ENCODE data around the gene LACTB.

Gene LACTB, protein sequence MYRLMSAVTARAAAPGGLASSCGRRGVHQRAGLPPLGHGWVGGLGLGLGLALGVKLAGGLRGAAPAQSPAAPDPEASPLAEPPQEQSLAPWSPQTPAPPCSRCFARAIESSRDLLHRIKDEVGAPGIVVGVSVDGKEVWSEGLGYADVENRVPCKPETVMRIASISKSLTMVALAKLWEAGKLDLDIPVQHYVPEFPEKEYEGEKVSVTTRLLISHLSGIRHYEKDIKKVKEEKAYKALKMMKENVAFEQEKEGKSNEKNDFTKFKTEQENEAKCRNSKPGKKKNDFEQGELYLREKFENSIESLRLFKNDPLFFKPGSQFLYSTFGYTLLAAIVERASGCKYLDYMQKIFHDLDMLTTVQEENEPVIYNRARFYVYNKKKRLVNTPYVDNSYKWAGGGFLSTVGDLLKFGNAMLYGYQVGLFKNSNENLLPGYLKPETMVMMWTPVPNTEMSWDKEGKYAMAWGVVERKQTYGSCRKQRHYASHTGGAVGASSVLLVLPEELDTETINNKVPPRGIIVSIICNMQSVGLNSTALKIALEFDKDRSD

DNA sequence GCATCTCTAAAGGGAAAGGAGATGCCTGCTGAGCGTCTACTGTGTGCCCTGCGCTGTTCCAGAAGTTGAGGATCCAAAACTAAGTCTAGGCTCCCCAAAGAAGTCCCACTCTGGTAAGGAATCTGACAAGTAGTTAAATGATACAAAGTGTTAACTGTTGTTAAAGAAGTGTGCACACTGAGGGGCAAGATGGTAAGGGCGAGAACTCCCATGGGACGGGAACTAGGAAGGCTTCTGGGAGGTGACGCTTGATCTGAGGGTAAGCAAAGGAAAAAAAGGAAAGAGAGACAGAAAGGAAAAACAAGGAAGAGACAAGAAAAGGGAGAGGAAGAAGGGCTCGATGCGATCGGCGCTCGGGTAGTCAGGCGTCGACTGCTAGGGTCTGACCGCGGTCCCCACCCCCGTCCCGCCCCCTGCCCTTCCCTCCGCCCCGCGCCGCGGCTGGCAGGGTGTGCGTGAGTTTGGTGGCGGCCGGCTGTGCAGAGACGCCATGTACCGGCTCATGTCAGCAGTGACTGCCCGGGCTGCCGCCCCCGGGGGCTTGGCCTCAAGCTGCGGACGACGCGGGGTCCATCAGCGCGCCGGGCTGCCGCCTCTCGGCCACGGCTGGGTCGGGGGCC, at the start of gene LACTB:
TSS of gene LACTB (plus strand) at position 480 of the 620 bp plus-strand sequence. CDS start at position 491, 11 bp downstream.
- H3K36me3 ChIP-seq (ENCODE audit: control insufficient read depth, insufficient read depth, low read length): no peaks in the 10 kb centered on the region
- no peaks in the 10 kb centered on the region for H3K9me3 ChIP-seq (ENCODE audit: control insufficient read depth, insufficient read depth, low read length)
- H3K4me3 ChIP-seq (ENCODE audit: low read depth, low read length): peak within 1 kb of the TSS; percentile 84
- H3K9ac ChIP-seq (ENCODE audit: low read depth, low read length): peak within 1 kb of the TSS; percentile 82
- no peaks in the 10 kb centered on the region for H3K27me3 ChIP-seq (ENCODE audit: control insufficient read depth, insufficient read depth, low read length)
- peaks cover 2% of the 10 kb centered on the region for H3K4me1 ChIP-seq (ENCODE audit: control insufficient read depth, insufficient read depth, low read length)

DNA sequence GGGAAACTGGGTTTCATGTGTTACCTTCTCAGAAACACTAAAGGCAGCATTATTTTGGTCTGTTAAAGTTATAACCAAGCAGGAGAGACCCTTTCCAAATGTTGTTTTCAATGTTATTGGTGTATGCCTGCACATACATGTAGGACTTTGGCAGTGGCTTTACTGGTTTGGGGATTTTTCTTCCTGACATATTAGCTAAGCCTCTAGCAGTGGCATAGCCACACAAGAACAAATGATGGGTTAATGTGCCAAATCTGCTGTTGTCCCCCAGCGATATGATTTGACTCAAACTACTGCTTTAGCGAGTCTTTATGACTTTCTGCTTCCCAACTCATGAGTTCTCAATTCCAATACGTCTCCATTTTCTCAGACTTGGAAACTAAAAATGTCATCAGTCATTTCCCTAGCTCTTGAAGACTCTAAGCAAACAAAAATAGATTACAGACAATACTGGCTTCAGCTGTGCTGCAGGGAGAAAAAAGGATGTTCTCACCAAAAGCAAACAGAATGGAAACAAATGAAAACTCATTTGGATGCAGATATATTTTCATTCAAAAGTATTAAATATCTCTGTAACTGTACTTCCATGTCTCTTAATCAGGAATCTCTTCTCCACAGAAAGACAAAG, 49.5 kb upstream of the LACTB start:
- Histone ChIP-seq H3K4me1 (ENCODE audit: control insufficient read depth, insufficient read depth, low read length) (peaks cover 21% of the 10 kb centered on the region), H3K4me3 (ENCODE audit: low read depth, low read length) (no peak overlapping the region), H3K36me3 (ENCODE audit: control insufficient read depth, insufficient read depth, low read length) (peaks cover 22% of the 10 kb centered on the region), H3K9me3 (ENCODE audit: control insufficient read depth, insufficient read depth, low read length) (no peaks in the 10 kb centered on the region), H3K9ac (ENCODE audit: low read depth, low read length) (no peak overlapping the region), H3K27me3 (ENCODE audit: control insufficient read depth, insufficient read depth, low read length) (no peaks in the 10 kb centered on the region)

- H3K27me3 ChIP-seq (ENCODE audit: control insufficient read depth, insufficient read depth, low read length): no peaks in the 10 kb centered on the region
- no peaks in the 10 kb centered on the region for H3K9me3 ChIP-seq (ENCODE audit: control insufficient read depth, insufficient read depth, low read length)
- H3K36me3 ChIP-seq (ENCODE audit: control insufficient read depth, insufficient read depth, low read length): peaks cover 15% of the 10 kb centered on the region
- no peak overlapping the region for H3K9ac ChIP-seq (ENCODE audit: low read depth, low read length)
- H3K4me3 ChIP-seq (ENCODE audit: low read depth, low read length): no peak overlapping the region
- H3K4me1 ChIP-seq (ENCODE audit: control insufficient read depth, insufficient read depth, low read length): peaks cover 26% of the 10 kb centered on the region
Observed at GRCh38 chr15:63072809-63073277, 48.8 kb upstream of the LACTB start.

DNA sequence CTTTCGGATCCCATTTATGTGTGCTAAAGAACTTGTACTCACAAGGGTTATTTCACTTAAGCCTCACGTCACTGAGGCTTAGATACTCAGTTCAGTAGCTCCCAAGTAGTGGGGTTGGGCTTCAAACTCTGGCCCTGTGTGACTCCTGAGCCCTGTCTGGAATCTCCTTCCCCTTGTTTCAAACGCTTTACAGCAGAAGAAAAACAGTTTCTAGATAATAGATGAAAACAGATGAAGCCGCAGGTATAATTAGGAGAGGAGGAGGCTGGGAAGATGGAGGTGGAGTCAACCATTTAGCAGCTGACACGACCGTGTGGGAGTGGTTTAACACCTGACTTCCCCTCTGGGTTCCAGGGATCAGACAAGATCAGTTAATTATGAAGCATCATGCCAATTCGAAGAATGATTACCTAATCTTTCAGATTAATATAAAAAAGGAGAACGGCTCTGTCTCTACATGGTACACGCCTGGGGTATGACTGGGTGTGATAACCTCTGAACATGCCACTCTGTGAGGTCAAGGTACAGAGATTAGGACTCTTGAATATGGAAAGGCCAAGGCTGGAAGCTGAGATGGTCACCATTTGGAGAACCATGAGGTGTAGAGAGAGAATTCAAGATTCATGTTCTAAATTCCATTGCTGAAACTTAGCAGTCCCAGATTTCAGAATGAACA, 48.0 kb upstream of the LACTB start:
- Histone ChIP-seq H3K9ac (ENCODE audit: low read depth, low read length) (no peak overlapping the region), H3K36me3 (ENCODE audit: control insufficient read depth, insufficient read depth, low read length) (peaks cover 7% of the 10 kb centered on the region), H3K9me3 (ENCODE audit: control insufficient read depth, insufficient read depth, low read length) (no peaks in the 10 kb centered on the region), H3K27me3 (ENCODE audit: control insufficient read depth, insufficient read depth, low read length) (no peaks in the 10 kb centered on the region), H3K4me1 (ENCODE audit: control insufficient read depth, insufficient read depth, low read length) (peaks cover 32% of the 10 kb centered on the region), H3K4me3 (ENCODE audit: low read depth, low read length) (no peak overlapping the region)

DNA sequence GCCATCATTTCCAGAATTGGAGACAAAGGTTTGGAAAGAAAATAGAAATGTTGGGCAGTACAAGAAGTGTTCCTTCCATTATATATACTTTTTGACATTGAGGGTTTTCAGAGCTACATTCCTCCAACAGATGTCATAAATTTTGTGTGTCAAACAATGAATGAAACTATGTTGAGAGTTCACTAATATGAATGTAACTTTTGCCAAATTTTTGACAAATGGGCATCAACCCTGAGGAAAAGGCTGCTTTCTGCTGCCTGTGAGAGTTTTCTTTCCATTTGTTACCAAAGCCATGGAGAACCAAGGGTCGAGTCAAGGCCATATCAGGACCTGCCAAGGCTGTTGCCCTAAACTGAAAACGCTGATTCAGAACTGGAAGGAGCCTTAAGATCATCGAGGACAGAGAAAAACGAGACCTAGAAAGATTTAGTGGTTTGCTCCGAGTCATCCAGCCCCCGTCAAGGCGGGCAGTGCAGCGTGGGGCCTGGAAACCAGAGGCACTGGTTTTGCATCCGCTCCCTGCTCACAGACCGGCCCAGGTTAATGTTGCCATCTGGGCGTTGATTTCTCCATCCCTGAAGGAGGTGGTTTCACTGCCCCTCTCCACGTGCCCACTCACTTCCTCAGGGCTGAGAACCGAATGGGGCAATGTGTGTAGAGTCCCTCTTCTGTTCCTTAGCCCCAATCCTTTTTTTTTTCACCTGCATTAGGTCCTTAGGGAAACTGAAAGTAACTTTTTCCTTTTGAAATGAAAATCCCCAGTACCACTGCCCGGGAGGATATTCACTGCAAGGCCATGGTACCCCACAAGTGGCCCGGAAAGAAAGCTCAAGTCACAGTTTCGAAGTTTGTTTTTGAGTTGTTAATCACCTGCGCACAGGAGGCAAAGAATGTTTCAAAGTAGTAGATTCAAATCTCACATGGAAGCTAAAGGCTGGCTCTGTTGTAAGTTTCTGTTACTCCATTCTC, 46.4 kb upstream of the LACTB start:
- Histone ChIP-seq H3K9me3 (ENCODE audit: control insufficient read depth, insufficient read depth, low read length) (no peaks in the 10 kb centered on the region), H3K9ac (ENCODE audit: low read depth, low read length) (peak overlapping the region; percentile 55), H3K4me1 (ENCODE audit: control insufficient read depth, insufficient read depth, low read length) (peaks cover 39% of the 10 kb centered on the region), H3K36me3 (ENCODE audit: control insufficient read depth, insufficient read depth, low read length) (peaks cover 4% of the 10 kb centered on the region), H3K27me3 (ENCODE audit: control insufficient read depth, insufficient read depth, low read length) (no peaks in the 10 kb centered on the region), H3K4me3 (ENCODE audit: low read depth, low read length) (no peak overlapping the region)

DNA sequence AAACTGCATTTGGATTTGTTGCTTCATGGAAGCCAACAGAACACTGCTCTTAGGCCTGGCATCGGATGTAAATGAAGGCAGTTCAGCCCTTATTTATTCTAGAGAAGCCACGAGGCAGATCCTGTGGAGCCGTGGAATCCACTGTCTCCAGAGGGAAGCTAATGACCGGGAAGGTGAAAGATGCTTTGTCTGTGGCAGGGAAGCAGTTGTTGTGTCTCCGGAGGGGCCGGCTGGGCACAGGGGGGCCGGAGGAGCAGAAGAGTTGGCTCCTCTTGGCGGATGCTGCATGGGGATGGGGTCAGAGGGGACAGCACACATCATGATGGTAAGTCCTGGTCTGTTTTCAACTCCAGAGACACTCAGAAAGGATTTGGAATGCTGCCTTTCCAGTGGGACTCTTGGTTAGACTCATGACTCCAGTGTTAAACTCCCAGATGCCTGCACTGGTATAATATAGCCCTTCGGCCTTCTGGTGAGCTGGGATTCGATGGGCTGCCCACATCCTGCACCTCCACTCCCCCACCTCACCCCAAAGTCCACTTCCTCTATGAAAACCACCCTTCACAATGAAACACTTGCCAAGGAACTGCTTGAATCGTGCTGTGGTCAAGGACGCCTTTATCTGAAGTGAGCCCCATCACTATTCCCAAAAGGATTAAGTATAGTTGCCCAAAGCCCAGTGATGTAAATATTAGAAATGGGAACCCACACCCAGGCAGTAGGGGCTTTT, 45.5 kb upstream of the LACTB start:
- Histone ChIP-seq H3K9me3 (ENCODE audit: control insufficient read depth, insufficient read depth, low read length) (no peaks in the 10 kb centered on the region), H3K9ac (ENCODE audit: low read depth, low read length) (peak overlapping the region; percentile 55), H3K36me3 (ENCODE audit: control insufficient read depth, insufficient read depth, low read length) (peaks cover 3% of the 10 kb centered on the region), H3K4me3 (ENCODE audit: low read depth, low read length) (peak overlapping the region; percentile 19), H3K27me3 (ENCODE audit: control insufficient read depth, insufficient read depth, low read length) (no peaks in the 10 kb centered on the region), H3K4me1 (ENCODE audit: control insufficient read depth, insufficient read depth, low read length) (peaks cover 39% of the 10 kb centered on the region)

DNA sequence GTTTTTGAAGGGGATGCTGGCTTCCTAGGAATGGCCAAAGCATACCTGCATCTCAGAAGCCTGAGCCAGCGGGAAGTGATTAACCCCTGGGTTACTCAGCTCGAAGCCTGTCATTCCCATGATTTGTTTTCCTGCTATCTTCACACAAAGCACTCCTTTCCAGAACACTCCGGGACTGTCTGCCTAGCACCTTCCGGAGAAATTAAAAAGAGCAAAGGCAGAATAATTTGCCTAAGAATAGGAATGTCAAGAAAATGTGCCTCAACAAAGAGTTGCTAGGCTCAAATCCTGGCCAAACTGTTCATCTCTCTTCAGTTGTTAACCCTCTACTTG, 45.0 kb upstream of the LACTB start:
- Histone ChIP-seq H3K27me3 (ENCODE audit: control insufficient read depth, insufficient read depth, low read length) (no peaks in the 10 kb centered on the region), H3K4me3 (ENCODE audit: low read depth, low read length) (no peak overlapping the region), H3K4me1 (ENCODE audit: control insufficient read depth, insufficient read depth, low read length) (peaks cover 41% of the 10 kb centered on the region), H3K9me3 (ENCODE audit: control insufficient read depth, insufficient read depth, low read length) (no peaks in the 10 kb centered on the region), H3K9ac (ENCODE audit: low read depth, low read length) (no peak overlapping the region), H3K36me3 (ENCODE audit: control insufficient read depth, insufficient read depth, low read length) (no peaks in the 10 kb centered on the region)

- Histone ChIP-seq H3K9ac (ENCODE audit: low read depth, low read length) (peak overlapping the region; percentile 70), H3K4me1 (ENCODE audit: control insufficient read depth, insufficient read depth, low read length) (peaks cover 52% of the 10 kb centered on the region), H3K36me3 (ENCODE audit: control insufficient read depth, insufficient read depth, low read length) (no peaks in the 10 kb centered on the region), H3K9me3 (ENCODE audit: control insufficient read depth, insufficient read depth, low read length) (no peaks in the 10 kb centered on the region), H3K27me3 (ENCODE audit: control insufficient read depth, insufficient read depth, low read length) (no peaks in the 10 kb centered on the region), H3K4me3 (ENCODE audit: low read depth, low read length) (no peak overlapping the region)
Observed at GRCh38 chr15:63077952-63078351, 43.7 kb upstream of the LACTB start.

GRCh38 chr15:63079947-63080626, 41.6 kb upstream of the LACTB start:
- Histone ChIP-seq H3K36me3 (ENCODE audit: control insufficient read depth, insufficient read depth, low read length) (no peaks in the 10 kb centered on the region), H3K9me3 (ENCODE audit: control insufficient read depth, insufficient read depth, low read length) (no peaks in the 10 kb centered on the region), H3K9ac (ENCODE audit: low read depth, low read length) (no peak overlapping the region), H3K27me3 (ENCODE audit: control insufficient read depth, insufficient read depth, low read length) (no peaks in the 10 kb centered on the region), H3K4me3 (ENCODE audit: low read depth, low read length) (no peak overlapping the region), H3K4me1 (ENCODE audit: control insufficient read depth, insufficient read depth, low read length) (peaks cover 53% of the 10 kb centered on the region)
